CD4-positive, alpha-beta T cell treated with Interleukin-10 for 1 hour (primary cell): ENCODE results near the gene GZMB.
"Not testable (repeated sequence)": the region's sequence is repeated elsewhere in the genome, so short reads cannot be mapped to it uniquely, and the experiment has no call there.

Experiments used
- DNase-seq: peaks from one replicate; pipeline ENCODE4 v3.0.0-alpha.2; 2020

GZMB gene, protein sequence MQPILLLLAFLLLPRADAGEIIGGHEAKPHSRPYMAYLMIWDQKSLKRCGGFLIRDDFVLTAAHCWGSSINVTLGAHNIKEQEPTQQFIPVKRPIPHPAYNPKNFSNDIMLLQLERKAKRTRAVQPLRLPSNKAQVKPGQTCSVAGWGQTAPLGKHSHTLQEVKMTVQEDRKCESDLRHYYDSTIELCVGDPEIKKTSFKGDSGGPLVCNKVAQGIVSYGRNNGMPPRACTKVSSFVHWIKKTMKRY

DNA sequence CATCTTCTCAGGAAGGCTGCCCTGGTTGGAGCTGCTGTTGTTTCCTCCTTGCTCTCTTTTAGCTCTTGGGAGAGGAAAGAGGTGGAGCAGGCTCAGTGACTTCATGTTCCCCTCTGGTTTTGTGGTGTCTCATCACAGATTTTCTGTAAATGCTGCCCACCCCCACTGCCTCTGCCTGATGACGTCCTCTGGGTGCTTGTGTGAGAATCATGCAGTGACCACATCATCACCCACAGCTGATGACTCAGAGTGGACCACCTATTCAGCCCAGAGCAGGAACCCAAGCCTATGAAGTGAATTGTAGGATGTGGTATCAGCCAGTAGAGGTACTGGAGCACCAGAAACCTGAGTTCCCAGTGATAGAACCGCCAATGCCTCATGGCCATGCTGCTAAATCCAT, at the start of gene GZMB:
Gene GZMB, minus strand, starts transcription at position 33 of the 400 bp plus-strand sequence. Its CDS starts 30 bp downstream, at position 3.
- DNase-seq: peak; percentile 80

DNA sequence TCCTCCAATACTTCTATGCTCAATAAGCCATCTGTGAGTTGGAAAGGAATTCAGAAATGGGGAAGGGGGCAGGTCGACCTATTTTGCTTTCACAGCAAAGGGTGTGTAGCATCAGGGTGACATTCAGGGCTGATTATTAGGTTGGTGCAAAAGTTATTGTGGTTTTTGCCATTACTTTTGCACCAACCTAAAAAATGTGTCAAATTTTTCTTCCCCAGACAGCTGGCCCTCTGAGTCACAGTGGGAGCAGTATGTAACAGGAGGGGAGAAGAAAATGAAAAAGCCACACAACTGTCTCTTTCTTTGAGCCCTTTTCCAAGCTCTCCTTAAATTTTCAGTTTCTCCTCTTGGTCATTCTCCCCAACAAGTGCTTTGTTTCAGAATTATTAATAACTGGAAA, 47.1 kb upstream of the GZMB start:
- DNase-seq: no peak

DNA sequence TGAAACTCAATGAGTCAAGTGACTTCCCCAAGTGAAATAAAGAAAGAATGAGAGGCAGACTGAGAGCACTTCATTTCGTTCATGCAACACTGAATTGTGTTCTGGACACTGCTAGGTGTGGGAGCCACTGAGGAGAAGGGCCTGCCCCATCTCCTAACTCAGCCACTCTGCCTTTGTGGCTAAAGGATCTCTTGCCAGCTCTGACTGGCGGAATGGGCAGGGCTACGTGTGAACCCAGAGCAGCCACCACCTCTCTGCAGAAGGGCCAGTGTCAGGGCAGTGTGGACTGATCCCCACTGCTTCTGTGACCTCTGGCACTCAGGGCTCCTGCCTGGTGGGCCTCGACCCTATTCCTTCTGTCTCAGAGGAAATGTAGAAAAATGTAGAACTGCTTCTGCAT, 46.5 kb upstream of the GZMB start:
- DNase-seq: no peak

DNA sequence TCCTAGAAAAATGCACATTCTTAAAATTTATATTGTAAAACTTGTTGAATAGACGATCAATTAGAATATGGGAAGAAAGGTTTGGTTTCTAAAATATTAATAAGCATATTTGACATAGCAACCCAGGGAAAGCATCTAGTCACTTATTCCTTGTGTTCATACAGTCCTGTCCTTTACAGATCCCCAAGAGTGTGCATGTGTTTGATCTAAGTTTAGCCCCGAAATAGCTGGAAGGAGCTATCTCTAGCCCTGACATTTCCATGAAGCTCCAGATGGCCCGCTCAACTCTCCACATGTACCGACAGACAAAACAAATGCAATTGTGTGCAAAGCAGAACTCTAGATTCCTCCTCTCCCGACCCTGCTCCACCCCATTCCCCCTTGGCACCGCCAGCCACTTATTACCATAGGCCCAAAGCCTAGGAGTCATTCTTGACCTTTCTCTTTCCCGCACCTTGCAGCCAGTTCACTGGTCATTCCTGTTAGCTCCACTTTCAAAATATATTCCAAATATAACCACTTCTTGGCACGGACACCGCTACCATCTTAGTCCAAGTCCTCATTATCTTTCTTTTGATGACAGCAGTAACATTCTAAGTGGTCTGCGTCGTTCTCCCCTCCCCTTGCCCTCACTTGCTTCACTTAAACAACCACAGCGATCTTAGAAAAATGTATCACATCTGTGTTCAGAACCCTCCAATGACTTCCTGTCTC, 45.4 kb upstream of the GZMB start:
- peak; percentile 36 for DNase-seq

DNA sequence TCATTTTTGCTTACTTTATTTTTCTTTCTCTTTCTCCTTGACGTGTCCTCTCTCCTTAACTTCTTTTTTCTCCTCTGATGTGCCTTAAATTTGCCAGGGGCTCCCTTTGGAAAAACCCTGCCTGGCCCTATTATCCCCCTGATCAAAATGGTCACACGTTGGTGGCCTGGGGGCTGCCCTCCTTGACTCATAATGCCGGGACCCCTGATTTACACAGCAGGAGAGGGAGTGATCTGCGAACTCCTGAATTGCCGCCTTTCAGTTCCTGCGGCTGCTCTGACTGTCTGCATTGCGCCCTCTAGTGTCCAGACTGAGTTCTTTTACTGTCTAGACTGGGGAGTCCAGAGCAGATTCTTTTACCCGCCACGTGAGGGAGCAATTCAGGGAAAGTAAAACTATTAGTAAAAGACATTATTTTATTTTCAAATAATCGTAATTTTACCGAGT, 44.8 kb upstream of the GZMB start:
- DNase-seq: peak; percentile 90

DNA sequence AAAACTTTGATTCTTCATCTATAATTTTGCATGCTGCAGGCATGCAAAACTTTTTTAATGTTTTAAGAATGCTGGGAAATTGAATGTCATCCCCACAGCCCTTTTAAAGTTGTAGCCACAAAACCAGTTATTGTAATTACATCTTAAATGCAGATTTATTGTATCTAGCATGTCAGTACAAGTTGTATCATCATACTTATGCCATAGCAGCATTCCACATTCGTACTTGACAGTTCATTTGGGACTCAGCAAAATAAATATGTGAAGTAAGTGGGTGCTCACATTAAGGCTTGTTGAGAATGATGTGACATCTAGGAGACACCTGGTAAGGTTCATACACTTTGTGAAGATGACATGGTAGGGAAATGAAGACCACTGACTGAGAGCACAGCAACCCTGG, 44.0 kb upstream of the GZMB start:
- no peak for DNase-seq

DNA sequence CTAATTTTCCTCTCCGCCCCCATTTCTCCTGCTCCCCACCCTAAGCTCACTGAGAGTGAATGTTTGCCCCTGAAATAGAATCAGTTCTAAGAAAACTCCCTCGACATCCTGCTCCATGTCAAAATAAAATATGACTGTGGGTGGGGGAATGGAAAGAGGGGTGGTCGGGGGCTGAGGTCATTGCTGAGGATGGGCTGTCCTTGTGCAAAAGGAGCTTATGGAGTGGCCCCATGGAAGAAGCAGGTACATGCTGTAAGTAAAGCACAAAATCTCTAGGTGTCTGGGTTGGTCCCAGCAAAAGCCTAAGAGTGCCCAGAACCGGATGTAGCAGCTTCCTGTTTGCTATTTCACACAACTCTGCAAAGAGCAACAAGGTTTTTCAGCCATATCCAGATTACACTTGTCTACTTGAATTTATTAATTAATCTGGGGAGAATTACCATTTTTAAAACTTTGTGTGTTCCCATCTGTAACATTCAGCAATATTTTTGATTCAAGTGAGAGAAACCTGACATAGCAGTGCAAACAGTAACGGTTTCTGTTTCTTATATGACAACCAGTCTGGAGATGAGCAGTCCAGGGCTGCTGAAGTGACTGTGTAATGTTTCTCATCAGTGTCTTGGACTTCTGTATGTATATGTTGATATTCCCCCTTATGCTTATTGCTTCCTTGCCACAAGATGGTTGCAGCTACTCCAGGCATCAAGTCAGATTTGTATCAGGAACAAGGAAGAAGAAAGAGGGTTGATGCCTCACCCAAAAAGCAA, 40.4 kb upstream of the GZMB start:
- DNase-seq: peak; percentile 62

DNA sequence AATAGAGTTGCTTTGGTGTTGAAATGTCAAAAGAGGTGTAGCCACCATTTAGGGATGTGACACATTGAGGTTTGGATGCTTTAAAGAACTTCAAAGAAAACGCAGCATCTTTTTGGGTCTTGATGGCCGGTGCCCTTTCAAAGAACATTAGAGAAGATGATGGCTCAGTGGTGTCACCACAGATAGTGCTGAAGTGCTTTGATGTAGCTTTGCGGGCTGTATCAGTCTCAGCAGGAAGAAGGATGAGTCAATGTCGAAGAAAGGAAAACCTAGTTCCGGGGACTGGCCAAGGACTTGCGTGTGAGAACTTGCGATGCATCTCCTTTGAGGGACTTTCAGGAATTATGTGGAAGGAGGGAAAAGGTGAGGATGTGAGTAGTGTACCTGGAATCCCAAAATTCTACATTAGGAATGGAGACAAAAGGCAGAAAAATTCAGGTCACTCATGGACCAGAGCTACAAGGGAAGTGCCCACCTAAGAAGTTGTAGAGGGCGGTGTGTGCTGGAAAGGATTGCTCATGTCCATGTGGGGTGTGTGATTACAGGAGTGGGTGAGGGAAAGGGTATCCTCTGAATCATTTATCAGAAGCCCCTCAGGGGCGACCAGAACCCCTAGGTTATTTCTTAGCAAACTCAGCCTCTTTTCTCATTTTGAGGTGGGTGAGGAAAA, 39.7 kb upstream of the GZMB start:
- DNase-seq: peak; percentile 81

DNA sequence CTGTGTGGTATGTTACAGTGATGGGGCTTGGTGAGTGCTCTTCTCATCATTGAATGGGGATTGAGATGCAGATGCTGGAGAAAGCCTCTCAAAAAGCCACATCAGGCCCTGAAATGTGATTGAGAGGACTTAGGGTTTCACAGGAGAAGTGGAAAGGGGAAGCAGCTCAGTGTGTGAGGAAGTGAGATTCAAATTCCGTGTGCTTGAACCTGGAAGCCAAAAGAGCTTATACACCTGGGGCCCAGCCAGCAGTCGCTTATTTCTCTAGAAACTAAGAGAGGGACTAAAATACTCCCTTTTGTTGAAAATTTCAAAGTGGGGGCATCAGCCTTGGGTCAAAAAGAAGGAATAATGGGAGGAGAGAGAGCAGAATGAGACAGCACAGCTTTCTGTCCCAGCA, 39.1 kb upstream of the GZMB start:
- DNase-seq: no peak

DNA sequence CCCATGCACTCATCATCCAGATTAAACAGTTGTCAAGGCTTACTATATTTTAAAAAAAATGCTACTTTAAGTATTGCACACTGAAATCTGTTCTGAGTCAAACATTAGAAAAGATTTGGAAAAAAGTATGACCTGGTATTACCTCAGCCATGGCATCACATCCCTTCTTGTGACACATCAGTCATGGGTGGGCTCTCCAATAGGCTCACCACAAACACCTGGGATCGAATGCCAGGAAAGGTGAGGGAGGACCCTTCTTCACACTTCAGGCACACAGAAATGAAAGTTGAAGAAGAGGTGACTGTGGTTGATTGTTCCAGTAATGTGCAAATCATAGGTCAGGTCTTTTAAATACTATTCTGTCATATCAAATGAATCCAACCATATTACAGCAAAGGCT, 36.6 kb upstream of the GZMB start:
- DNase-seq: peak; percentile 47

DNA sequence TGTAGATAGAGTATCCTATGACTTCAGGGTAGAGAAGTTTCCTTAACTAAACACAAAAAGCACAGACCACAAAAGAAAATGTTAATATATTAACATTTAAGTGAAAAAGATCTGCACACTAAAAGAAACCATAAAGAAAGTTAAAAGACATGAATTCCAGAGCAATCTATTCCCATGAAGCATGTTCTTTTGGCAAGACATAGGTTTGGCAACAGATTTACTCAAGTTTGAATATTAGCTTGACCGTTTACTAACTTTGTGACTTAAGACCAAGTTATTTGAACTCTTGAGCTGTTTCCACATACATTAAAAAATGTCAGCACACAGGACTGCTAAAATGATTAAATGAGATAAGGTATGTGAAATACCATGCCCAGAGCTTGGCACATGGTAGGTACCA, 35.7 kb upstream of the GZMB start:
- DNase-seq: no peak

DNA sequence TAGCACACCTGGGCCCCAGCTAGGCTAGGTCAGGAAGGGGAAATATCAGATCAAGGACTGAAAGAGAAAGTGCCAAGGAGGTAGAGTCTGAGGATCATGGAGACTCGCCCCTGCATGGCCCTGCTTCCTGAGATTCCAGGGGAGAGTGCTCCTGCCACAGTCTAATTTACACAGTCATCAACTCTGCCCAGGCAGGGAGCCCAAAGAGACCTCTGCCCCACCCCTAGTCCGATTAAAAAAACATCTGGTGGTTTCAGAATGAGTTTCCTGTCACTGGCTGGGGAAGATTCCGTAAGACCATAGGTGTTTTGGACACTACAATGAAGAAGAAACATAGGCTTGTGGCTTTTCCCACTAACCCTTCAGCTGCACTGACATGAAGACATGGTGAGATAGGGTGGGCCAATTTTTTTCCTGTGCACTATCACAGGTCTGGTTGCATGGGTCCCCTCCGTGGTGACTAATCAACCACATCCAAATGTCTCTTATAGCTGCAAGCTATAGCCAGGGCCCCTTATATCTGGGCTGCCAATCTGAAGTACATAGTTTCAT, 31.5 kb upstream of the GZMB start:
- DNase-seq: peak; percentile 42

DNA sequence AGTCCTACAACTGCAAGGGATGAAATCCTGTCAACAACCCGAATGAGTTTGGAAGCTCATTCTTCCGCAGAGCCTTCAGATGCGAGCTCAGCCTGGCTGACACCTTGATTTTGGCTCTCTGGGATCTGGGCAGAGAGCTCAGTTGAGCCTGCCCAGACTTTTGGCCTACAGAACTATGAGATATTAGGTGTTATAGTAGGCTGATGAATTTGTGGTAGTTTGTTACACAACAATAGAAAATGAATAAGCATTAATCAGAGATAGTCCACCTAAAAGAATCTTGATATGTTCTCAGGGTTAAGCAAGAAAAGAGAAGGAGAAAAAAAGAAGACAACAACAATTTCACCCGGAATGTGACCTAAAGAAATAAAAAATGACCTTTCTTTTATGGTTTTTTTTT, 30.4 kb upstream of the GZMB start:
- no peak for DNase-seq

DNA sequence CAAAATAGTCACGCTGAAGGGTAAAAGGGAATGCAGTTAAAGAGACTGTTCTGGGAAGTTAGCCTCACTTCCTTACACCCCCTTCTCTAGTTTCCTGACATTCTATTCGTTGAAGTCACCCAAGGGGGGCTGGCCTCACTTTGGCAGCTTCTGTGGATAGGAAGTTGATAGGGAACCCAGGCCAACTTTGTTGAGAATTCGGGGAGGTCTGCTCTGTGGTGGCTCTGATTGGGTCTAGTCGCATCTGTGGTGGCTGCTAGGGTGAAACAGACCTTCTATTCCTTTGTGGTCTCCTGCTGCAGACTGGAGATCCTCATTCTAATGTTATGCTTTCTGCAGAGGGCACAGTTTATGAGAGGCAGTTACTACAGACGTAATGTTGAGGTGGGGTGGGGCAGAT, 28.8 kb upstream of the GZMB start:
- no peak for DNase-seq

DNA sequence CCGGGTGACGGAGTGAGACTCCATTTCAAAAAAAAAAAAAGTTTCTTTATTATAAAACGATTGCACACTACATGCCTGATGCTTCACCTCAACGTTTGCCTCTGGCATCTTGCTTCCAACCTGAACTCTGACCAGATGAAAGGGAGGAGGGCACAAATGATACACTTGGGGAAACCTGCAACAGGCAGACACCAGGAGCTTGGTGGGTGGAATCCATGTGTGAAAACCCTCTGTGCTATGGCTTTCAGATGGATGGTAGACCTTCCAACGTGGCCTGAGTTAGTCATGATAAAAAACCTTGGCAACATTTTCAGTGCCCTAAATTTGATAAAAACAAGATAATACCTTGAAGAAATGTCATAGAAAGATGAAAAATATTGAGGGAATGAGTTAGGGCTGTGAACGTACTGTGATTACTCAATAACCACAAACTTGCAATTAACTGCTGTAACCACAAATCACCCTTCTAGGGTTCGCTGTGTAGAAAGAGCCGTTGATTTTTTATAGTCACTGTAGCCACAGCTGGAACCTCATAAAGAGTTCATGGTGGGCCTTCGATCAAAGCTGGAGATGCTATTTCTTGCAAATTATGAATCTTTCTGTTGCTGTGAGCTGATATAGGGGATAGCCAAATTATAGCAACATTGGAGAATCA, 26.1 kb upstream of the GZMB start:
- peak; percentile 28 for DNase-seq

DNA sequence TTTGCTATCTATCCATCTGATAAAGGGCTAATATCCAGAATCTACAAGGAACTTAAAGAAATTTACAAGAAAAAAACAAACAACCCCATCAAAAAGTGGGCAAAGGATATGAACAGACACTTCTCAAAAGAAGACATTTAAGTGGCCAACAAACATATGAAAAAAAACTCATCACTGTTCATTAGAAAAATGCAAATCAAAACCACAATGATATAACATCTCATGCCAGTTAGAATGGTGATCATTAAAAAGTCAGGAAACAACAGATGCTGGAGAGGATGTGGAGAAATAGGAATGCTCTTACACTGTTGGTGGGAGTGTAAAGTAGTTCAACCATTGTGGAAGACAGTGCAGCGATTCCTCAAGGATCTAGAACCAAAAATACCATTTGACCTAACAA, 14.4 kb upstream of the GZMB start:
- not testable (repeated sequence) for DNase-seq

DNA sequence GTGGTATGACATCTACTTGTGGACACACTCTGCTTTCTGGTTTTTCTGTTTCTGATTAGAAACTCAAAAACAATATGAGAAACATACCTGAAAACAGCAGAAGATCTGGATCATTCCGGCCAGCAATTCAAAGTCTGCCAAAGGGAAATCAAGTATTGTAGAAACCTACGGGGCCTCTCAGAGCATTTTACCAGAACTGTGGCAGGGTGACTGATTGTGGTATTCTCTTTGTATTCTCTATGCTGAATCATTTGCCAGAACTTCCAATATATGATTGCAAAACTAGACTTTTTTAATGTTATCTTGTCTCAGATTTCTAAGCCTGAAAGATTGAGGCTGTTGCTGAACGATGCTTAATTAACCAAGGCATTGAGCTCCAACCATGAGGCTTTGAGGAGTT, 5.9 kb upstream of the GZMB start:
- DNase-seq: no peak

DNA sequence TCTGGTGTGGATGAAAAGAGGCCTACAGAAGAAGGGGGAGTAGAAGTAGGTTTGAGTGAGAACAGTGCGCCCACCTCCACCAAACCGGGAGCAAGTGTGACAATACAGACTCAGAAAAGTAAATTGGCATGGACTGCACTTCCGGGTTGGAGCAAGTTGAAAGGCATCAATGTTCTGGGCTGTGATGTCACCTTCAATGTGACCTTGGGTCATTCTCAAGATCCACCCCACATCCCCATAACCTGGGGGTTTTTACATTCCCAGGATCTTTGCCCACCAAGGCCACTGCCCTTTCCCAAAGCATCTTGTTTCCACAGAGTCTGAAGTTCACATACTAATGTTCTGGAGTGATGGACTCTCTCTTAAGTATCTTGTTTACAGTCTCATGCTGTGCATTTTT, 5.3 kb upstream of the GZMB start:
- no peak for DNase-seq

DNA sequence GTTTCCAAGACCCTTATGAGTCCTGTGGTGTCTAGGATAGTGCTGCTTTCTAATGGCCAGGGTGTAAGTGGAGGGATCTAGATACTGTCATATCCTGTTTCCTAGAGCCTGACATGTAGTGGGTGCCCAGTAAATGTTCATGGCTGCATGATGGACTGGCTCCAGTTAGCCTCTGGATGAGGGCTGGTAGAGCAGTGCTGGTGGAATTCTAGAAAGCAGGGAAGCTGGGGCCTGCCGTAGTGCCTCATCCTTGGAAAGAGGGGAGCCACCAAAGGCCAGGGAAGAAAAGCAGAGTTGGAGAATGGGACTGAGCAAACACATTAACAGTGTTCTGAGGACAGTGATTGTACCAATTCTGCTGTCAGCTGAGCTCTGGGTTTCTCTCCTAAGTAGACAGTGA, 637 bp downstream of the GZMB start:
- no peak for DNase-seq

DNA sequence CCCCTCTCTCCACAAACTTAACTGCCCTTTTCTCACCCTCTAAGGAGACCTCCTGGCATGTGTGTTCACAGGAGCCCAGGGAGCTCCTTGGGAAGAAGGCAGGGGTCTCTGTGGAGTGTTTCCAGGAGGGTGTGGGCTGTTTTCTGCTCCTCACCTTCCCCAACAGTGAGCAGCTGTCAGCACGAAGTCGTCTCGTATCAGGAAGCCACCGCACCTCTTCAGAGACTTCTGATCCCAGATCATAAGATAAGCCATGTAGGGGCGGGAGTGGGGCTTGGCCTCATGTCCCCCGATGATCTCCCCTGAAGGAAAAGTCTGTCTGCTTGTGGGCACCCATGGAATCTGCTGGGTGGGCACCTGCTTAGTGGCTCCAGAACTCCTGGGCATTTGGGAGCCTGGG, 1.2 kb downstream of the GZMB start:
- no peak for DNase-seq

DNA sequence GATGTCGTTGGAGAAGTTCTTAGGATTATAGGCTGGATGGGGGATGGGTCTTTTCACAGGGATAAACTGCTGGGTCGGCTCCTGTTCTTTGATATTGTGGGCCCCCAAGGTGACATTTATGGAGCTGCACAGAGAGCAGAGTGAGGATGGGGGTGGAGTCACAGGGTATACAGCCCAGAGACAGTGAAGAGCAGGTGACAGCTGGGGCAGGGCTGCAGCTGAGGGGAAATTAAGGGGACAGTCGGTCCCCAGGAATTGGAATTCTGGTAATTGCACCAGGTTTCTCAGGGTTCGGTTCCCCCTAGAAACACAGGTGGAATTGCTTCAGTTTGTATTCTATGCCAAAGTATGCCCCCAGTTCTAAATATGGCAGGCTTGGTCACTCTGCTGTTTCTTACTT, 1.7 kb downstream of the GZMB start:
- no peak for DNase-seq

DNA sequence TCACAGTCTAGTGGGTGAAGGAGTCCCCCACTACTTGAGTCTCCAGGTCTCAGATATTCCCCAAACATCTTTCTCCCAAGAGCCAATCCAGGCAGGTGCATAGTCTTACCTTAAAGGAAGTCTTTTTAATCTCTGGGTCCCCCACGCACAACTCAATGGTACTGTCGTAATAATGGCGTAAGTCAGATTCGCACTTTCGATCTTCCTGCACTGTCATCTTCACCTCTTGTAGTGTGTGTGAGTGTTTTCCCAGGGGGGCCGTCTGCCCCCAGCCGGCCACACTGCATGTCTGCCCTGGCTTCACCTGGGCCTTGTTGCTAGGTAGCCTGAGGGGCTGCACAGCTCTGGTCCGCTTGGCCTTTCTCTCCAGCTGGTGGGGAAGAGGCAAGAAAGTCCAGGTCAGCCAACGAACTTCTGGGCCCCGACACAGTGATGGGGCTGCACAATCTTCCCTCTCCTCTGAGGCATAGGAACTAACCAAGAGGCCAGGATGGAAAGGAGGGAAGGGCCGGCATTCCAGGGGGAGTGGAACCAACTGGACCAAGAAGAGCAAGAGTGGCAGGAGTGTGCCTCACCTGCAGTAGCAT, 2.1 kb downstream of the GZMB start:
- no peak for DNase-seq
